Spleen (tissue), 11 donors: ENCODE measurements around the gene IL20. TPM values are rescaled to one million over a fixed set of nuclear protein-coding genes. Genes with fewer than 3 reads are reported as not detected.
A peak's percentile ranks its signal among the peaks of the same experiment; 100 is the strongest.

ENCODE experiments used
- DNase-seq: peaks from one replicate; pipeline ENCODE4 v3.0.0-alpha.2; 2020
- H3K27ac ChIP-seq, 8 donors: fragments of 200-600 bp; sonication (generic) in 7 of 8; 1 replicate in 4 of 8; 2 replicates in 4 of 8; pipeline versions ENCODE4 v1.5.0 to v1.8.0; 2016 to 2021; ENCODE audit warnings: inconsistent platforms in 4 of 8, mild to moderate bottlenecking in 4 of 8, moderate library complexity in 1 of 8
- H3K27me3 ChIP-seq, 7 donors: fragments of 200-600 bp; sonication (generic) in 6 of 7; replicated peaks in 1 of 7; 1 replicate in 4 of 7; 2 replicates in 3 of 7; pipeline versions ENCODE4 v1.5.0 to v1.8.0; 2016 to 2021; ENCODE audit warnings: inconsistent platforms in 3 of 7, mild to moderate bottlenecking in 1 of 7
- H3K36me3 ChIP-seq, 6 donors: fragments of 200-600 bp; sonication (generic) in 5 of 6; 1 replicate in 4 of 6; 2 replicates in 2 of 6; pipeline versions ENCODE4 v1.5.0 to v1.8.0; 2016 to 2021; ENCODE audit warnings: inconsistent platforms in 2 of 6
- H3K4me1 ChIP-seq, 6 donors: fragments of 200-600 bp; sonication (generic) in 5 of 6; 1 replicate in 3 of 6; 2 replicates in 3 of 6; pipeline versions ENCODE4 v1.5.0 to v1.8.0; 2016 to 2021; ENCODE audit warnings: inconsistent platforms in 3 of 6
- H3K4me3 ChIP-seq, 8 donors: fragments of 200-600 bp; sonication (generic) in 7 of 8; 1 replicate in 4 of 8; 2 replicates in 4 of 8; pipeline versions ENCODE4 v1.5.0 to v1.8.0; 2016 to 2021; ENCODE audit warnings: inconsistent platforms in 4 of 8, mild to moderate bottlenecking in 4 of 8, moderate library complexity in 2 of 8
- H3K9me3 ChIP-seq, 8 donors: fragments of 200-600 bp; sonication (generic) in 7 of 8; 1 replicate in 4 of 8; 2 replicates in 4 of 8; pipeline versions ENCODE4 v1.5.0 to v1.8.0; 2016 to 2021; ENCODE audit warnings: inconsistent platforms in 4 of 8
- POLR2A ChIP-seq, 3 donors: fragments of 450-650 bp; IDR thresholded peaks; one replicate each; pipeline ENCODE4 v1.5.1; 2017; ENCODE audit warnings: antibody characterized with exemption in 3 of 3, mild to moderate bottlenecking in 1 of 3
- POLR2AphosphoS5 ChIP-seq, 3 donors: sonication (generic); formaldehyde crosslinking; IDR thresholded peaks; one replicate each; pipeline ENCODE4 v1.5.1; 2017; ENCODE audit warnings: antibody characterized with exemption in 3 of 3
- WGBS, 5 donors: extraction: QIAGEN DNeasy Blood & Tissue Kit in 3 of 5; methylation state at CpG; one replicate each; pipeline versions ENCODE4 v1.1.5 to v1.1.7; 2013 to 2018; 5-methylcytosine and 5-hydroxymethylcytosine counted together
- intact Hi-C: fragments of 100-400 bp; cut with DNase I; formaldehyde crosslinking; loops from one replicate; pipeline ENCODE4 v1.15.0; 2023; ENCODE audit warnings: low total_unique reads
- polyA plus RNA-seq, 3 donors: library from polyadenylated mRNA; stranded (reverse); fragments of 200-250 nt; gene quantifications; one replicate each; pipeline ENCODE4 v1.2.1, GENCODE V29; 2013
- total RNA-seq, 7 donors: library from RNA; depleted of rRNA in 3 of 7; stranded (reverse); fragments of >200 nt in 3 of 7; fragmentation: NEBNext Ultra II Directional in 4 of 7; extraction: Animal tissue kit (Norgen Biotek cat#: 25700) in 4 of 7; gene quantifications; one replicate each; pipeline versions ENCODE4 v1.1.0 to v1.2.1, GENCODE V29; 2016 to 2021
- TF ChIP-seq, protein P1 (sequence below), 11 experiments: fragments of 200-600 bp in 7 of 11; fragments of 450-650 bp in 4 of 11; sonication (generic) in 4 of 11; IDR thresholded peaks in 8 of 11; conservative IDR thresholded peaks in 3 of 11; 1 replicate in 7 of 11; 2 replicates in 4 of 11; pipeline versions ENCODE4 v1.4.0 to v1.8.0; 2016 to 2021; ENCODE audit warnings: antibody characterized with exemption in 11 of 11, inconsistent platforms in 4 of 11, mild to moderate bottlenecking in 1 of 11
- donor health status: healthy with polysubstance abuse.
- donor health status: DM: no; HTN: no; CAD: no; lungs with moderate emphysema.
- donor health status: DM: no; HTN: no; CAD: no.
- donor health status: Bipolar disorder and iron deficiency.
- donor health status: healthy.
- donor health status: DM: no; HTN: no; CAD: no.
- donor health status: DM: yes; HTN: yes; CAD: no.

IL20 gene
- total and polyA plus RNA-seq, 10 donors: not detected

DNA sequence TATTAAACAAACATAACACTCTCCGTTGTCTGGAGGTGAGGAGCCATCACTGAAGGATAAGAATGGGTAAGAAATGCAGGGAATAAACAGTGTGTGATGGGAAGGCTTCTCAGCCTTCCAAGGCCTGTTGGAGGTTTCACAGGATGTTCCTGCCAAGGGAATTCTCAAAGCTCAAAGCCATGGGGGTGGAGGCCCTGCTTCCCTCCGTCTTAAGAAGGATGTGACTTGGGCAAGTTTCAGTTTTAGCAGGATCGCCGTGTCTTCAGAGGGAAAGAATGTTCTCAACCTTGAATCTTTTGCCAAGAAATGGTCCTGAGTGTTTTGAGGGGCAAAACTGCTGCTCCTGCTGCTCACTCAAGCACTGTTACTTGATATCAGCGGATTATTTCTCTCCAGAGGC is 41.7 kb upstream of the IL20 start:
- H3K27ac ChIP-seq: peak overlapping the region in 4 of 8 donors; percentile 23 to 67 (median 49)
- no peak for DNase-seq
- no peaks in the 10 kb centered on the region for H3K9me3 ChIP-seq
- H3K4me1 ChIP-seq: peaks cover under 1 to 43% (median 19%) of the 10 kb centered on the region in 6 donors
- TF ChIP-seq, protein P1, sequence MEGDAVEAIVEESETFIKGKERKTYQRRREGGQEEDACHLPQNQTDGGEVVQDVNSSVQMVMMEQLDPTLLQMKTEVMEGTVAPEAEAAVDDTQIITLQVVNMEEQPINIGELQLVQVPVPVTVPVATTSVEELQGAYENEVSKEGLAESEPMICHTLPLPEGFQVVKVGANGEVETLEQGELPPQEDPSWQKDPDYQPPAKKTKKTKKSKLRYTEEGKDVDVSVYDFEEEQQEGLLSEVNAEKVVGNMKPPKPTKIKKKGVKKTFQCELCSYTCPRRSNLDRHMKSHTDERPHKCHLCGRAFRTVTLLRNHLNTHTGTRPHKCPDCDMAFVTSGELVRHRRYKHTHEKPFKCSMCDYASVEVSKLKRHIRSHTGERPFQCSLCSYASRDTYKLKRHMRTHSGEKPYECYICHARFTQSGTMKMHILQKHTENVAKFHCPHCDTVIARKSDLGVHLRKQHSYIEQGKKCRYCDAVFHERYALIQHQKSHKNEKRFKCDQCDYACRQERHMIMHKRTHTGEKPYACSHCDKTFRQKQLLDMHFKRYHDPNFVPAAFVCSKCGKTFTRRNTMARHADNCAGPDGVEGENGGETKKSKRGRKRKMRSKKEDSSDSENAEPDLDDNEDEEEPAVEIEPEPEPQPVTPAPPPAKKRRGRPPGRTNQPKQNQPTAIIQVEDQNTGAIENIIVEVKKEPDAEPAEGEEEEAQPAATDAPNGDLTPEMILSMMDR (IDR thresholded peaks at IDR 0.05 in 8 of 11, conservative IDR thresholded peaks at IDR 0.05 in 3 of 11): no peak
- TF ChIP-seq POLR2AphosphoS5 (IDR thresholded peaks at IDR 0.05): no peak
- no peak for TF ChIP-seq POLR2A (IDR thresholded peaks at IDR 0.05)
- H3K4me3 ChIP-seq: no peak overlapping the region
- 65 to 79% (median 72%) methylated on average over 5 of the region's 5 CpGs for WGBS, 5 donors
- intact Hi-C loops: no loop called here
- no peaks in the 10 kb centered on the region for H3K36me3 ChIP-seq
- H3K27me3 ChIP-seq: no peaks in the 10 kb centered on the region

DNA sequence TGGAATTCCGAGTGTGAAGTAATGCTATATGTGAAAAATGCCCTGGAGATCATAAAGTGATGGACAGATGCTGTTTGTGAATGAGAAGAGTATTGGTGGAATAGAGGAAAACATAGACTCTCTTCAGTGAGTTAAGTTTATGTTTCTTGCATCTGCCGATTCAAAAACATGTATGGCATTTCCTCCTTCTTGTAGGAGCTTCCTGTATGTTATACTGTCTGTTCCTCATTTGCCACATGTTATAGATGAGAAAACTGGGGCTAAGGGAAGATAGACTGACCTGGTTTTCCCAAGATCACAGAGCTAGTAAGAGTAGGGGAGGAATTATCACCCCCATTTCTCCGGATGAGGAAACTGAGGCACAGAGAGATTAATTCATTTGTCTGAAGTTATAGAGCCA is 41.1 kb upstream of the IL20 start:
- no peak for DNase-seq
- WGBS, 5 donors: 48 to 55% (median 50%) methylated on average over 3 of the region's 3 CpGs
- H3K27ac ChIP-seq: peak overlapping the region in 4 of 8 donors; percentile 23 to 67 (median 49)

DNA sequence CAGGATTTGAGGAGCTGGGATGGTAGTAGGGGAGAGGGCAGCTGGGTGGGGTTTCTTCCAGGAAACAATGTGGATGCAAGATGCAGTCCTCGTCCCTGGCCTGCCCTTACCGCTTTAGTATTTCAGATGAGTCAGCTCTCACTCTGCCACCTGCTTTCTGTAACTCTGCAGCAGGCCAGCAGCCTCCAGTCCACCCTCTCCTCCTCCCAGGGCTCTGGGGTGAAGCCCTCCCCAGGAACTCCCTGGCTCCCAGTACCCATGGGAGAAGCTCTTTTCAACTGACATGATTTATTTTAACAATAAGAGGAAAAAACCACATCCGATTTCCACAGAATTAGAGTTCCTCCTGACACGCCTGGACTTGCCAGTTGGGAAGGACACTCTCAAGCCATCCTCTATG is 39.0 kb upstream of the IL20 start:
- WGBS, 5 donors: 45 to 70% (median 58%) methylated on average over 4 of the region's 4 CpGs
- TF ChIP-seq POLR2A (IDR thresholded peaks at IDR 0.05): no peak
- TF ChIP-seq POLR2AphosphoS5 (IDR thresholded peaks at IDR 0.05): no peak
- TF ChIP-seq, protein P1 (IDR thresholded peaks at IDR 0.05 in 8 of 11, conservative IDR thresholded peaks at IDR 0.05 in 3 of 11): no peak
- no peak for DNase-seq
- Histone ChIP-seq H3K9me3 (no peaks in the 10 kb centered on the region), H3K4me3 (no peak overlapping the region), H3K36me3 (no peaks in the 10 kb centered on the region), H3K27me3 (no peaks in the 10 kb centered on the region), H3K27ac (no peak overlapping the region), H3K4me1 (peaks cover 14 to 61% (median 35%) of the 10 kb centered on the region in 6 donors)
- intact Hi-C loops: no loop called here

More for the DNA sequence above, 41.1 kb upstream of the IL20 start:
- Histone ChIP-seq H3K36me3 (no peaks in the 10 kb centered on the region), H3K4me3 (no peak overlapping the region), H3K27me3 (no peaks in the 10 kb centered on the region), H3K4me1 (peaks cover 7 to 49% (median 25%) of the 10 kb centered on the region in 6 donors), H3K9me3 (no peaks in the 10 kb centered on the region)
- intact Hi-C loops: no loop called here
- TF ChIP-seq, protein P1 (IDR thresholded peaks at IDR 0.05 in 8 of 11, conservative IDR thresholded peaks at IDR 0.05 in 3 of 11): no peak
- TF ChIP-seq POLR2A (IDR thresholded peaks at IDR 0.05) (no peak), POLR2AphosphoS5 (IDR thresholded peaks at IDR 0.05) (no peak)

DNA sequence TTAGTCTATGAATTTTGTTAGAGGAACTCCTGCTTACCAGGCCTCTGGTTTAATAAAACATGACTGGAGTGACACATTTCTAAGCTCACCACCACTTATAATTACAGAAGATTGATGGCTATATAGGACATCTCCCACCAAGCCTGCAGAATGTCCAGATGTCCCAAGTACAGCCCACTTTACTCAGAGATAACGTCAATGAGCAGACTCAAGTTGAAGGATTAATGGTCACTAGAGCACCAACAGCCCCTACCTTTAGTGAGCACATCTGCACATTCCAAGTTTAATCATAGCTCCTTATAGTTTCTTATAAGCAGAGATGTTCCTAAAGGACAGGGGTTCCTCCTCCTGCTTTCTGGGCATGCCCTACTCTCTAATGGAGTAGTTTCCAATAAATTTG is 37.4 kb upstream of the IL20 start:
- Histone ChIP-seq H3K4me1 (peaks cover 17 to 77% (median 46%) of the 10 kb centered on the region in 6 donors), H3K27ac (no peak overlapping the region), H3K36me3 (no peaks in the 10 kb centered on the region), H3K27me3 (no peaks in the 10 kb centered on the region), H3K4me3 (no peak overlapping the region), H3K9me3 (no peaks in the 10 kb centered on the region)
- WGBS, 5 donors: 75 to 96% (median 91%) methylated on average over 1 of the region's 1 CpG
- DNase-seq: no peak
- intact Hi-C loops: no loop called here
- TF ChIP-seq, protein P1 (IDR thresholded peaks at IDR 0.05 in 8 of 11, conservative IDR thresholded peaks at IDR 0.05 in 3 of 11): no peak
- no peak for TF ChIP-seq POLR2AphosphoS5 (IDR thresholded peaks at IDR 0.05)
- no peak for TF ChIP-seq POLR2A (IDR thresholded peaks at IDR 0.05)
